ENCODE results near the gene SYN1. TPM values are rescaled to one million over a fixed set of nuclear protein-coding genes. Genes with fewer than 3 reads are reported as not detected.
A peak's percentile ranks its signal among the peaks of the same experiment; 100 is the strongest.

The SYN1 gene
- polyA plus RNA-seq, 2 of the 4 experiments (the other 2 are of a cell fraction) = 0.05 TPM; not detected in 1

GRCh38 chrX:47664737-47665136, 45.1 kb upstream of the SYN1 start:
- H3K4me3 ChIP-seq = no peak overlapping the region
- ChIA-PET POLR2A (no interaction called here), CTCF (no interaction called here)
- 69% methylated on average over 5 of the region's 5 CpGs for WGBS (ENCODE audit: missing lambda C conversion rate)
- no peak for TF ChIP-seq CEBPB (IDR thresholded peaks at IDR 0.05)
- TF ChIP-seq MAZ (IDR thresholded peaks at IDR 0.05; ENCODE audit: borderline replicate concordance, low read depth, low read length) = no peak
- no peak for TF ChIP-seq KDM5A (IDR thresholded peaks at IDR 0.05)
- no peak for TF ChIP-seq E2F6 (IDR thresholded peaks at IDR 0.05; ENCODE audit: borderline replicate concordance, low read depth)
- TF ChIP-seq RFX5 (IDR thresholded peaks at IDR 0.05) = no peak
- TF ChIP-seq JUN (IDR thresholded peaks at IDR 0.05) = no peak
- TF ChIP-seq RNF2 (IDR thresholded peaks at IDR 0.05; ENCODE audit: borderline replicate concordance, low read depth) = no peak
- no peak for TF ChIP-seq EP300 (IDR thresholded peaks at IDR 0.05)
- no peak for TF ChIP-seq PHF8 (IDR thresholded peaks at IDR 0.05; ENCODE audit: borderline replicate concordance, low read depth)
- TF ChIP-seq PBX3 (IDR thresholded peaks at IDR 0.05) = no peak
- no peak for TF ChIP-seq ZC3H11A (IDR thresholded peaks at IDR 0.05)
- TF ChIP-seq ZNF302 (CRISPR knock-in tag; IDR thresholded peaks at IDR 0.05) = no peak
- no peak for TF ChIP-seq REST (IDR thresholded peaks at IDR 0.05)
- TF ChIP-seq FOXS1 (CRISPR knock-in tag; IDR thresholded peaks at IDR 0.05) = no peak
- no peak for ATAC-seq
- no peak for FAIRE-seq
- no peak overlapping the region for H3K27ac ChIP-seq
- no peak for DNase-seq (ENCODE audit: low read depth in 1 of 2, low spot score in 1 of 2)
- H3K9me3 ChIP-seq = peaks cover under 1% of the 10 kb centered on the region; the same call in 1 of the 3 replicates
- H3K4me2 ChIP-seq = no peak overlapping the region
- H3K4me1 ChIP-seq = peaks cover 9% of the 10 kb centered on the region

- H3K4me2 ChIP-seq = peak overlapping the region; percentile 40
- H3K4me1 ChIP-seq = peaks cover 9% of the 10 kb centered on the region
- TF ChIP-seq BCL3 (IDR thresholded peaks at IDR 0.05) (no peak), HES2 (IDR thresholded peaks at IDR 0.05) (no peak), ZC3H11A (IDR thresholded peaks at IDR 0.05) (no peak), CHD4 (IDR thresholded peaks at IDR 0.05; ENCODE audit: borderline replicate concordance) (no peak), EHMT2 (IDR thresholded peaks at IDR 0.05; ENCODE audit: low read depth) (no peak), FOSL2 (IDR thresholded peaks at IDR 0.05) (0 out of 2 replicates have a peak, but pooled peaks have one; percentile 42), FOSL2 (CRISPR knock-in tag; IDR thresholded peaks at IDR 0.05) (peak; percentile 56), NR3C1 (IDR thresholded peaks at IDR 0.05) (no peak), HEYL (CRISPR knock-in tag; IDR thresholded peaks at IDR 0.05) (no peak), ATOH8 (CRISPR knock-in tag; IDR thresholded peaks at IDR 0.05; ENCODE audit: low read depth) (no peak)
- 33% methylated on average over 1 of the region's 1 CpG for WGBS (ENCODE audit: missing lambda C conversion rate)
- FAIRE-seq (no peak), DNase-seq (ENCODE audit: low read depth in 1 of 2, low spot score in 1 of 2) (peak in 1 of 2 experiments; percentile 49), ATAC-seq (peak in 1 of 2 experiments; percentile 43; a peak in 2 of 6 replicates)
- peak overlapping the region; percentile 28 to 67; a peak in 4 of 6 replicates for H3K27ac ChIP-seq
- peaks cover 3% of the 10 kb centered on the region; the same call in 1 of the 3 replicates for H3K9me3 ChIP-seq
- POLR2A ChIA-PET = no interaction called here
- CTCF ChIA-PET = interaction anchor here (1.0 kb wide), 1 partner anchor 37 kb away, joined by 3 read pairs; no protein-coding TSS in a partner anchor
- H3K4me3 ChIP-seq = no peak overlapping the region
These were observed 42.5 kb upstream of the SYN1 start for GRCh38 chrX:47662144-47662657.

Data from A549 (cell line).